ENCODE results near the gene SHISA8.

SHISA8 gene

DNA sequence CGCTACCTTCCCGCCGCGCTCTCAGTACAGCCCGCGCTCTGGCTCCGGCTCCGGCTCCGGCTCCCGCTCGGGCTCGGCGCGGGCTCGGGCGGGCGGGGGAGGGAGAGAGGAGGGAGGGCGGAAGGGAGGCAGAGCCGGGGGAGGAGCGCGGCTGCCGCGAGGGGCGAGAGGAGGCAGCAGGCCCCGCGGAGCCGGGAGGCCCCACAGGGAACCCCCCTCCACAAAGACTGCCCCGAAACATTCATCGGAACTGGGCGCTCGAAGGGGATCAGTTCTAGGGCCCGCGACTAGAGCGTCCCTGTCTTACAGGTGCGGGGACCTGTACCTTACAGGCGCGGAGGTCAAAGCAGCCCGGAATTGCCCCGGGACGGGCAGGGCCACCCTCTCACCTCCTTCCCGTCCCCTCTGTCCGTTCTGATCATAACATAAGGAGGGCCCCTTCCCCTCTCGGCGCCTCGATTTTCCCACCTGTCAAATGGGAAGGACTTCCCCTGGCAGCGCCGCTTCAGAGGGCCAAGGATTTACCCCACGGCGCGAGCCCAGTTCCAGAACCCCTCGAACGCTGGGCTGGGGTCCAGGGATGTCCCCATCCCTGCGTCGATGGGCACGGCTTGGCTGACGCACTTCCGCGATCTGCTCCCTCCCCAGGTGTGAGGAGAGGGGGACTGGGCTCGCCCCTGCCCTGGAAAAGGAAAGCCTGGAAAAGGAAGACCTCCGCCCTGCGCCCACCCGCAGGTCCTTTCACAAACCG is at the start of gene SHISA8:
SHISA8 (minus strand) TSS at position 40 of the 751 bp plus-strand sequence. CDS start 407 bp downstream, outside the sequence.
- no peak for DNase-seq (ENCODE audit: low read depth)
- H3K4me3 ChIP-seq (ENCODE audit: low read length) = peak within 1 kb of the TSS; percentile 19
- TF ChIP-seq, protein P1, sequence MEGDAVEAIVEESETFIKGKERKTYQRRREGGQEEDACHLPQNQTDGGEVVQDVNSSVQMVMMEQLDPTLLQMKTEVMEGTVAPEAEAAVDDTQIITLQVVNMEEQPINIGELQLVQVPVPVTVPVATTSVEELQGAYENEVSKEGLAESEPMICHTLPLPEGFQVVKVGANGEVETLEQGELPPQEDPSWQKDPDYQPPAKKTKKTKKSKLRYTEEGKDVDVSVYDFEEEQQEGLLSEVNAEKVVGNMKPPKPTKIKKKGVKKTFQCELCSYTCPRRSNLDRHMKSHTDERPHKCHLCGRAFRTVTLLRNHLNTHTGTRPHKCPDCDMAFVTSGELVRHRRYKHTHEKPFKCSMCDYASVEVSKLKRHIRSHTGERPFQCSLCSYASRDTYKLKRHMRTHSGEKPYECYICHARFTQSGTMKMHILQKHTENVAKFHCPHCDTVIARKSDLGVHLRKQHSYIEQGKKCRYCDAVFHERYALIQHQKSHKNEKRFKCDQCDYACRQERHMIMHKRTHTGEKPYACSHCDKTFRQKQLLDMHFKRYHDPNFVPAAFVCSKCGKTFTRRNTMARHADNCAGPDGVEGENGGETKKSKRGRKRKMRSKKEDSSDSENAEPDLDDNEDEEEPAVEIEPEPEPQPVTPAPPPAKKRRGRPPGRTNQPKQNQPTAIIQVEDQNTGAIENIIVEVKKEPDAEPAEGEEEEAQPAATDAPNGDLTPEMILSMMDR (conservative IDR thresholded peaks at IDR 0.05; ENCODE audit: low read depth, low read length) = no peak

- DNase-seq (ENCODE audit: low read depth) = no peak
- TF ChIP-seq, protein P1 (conservative IDR thresholded peaks at IDR 0.05; ENCODE audit: low read depth, low read length) = no peak
- no peak overlapping the region for H3K4me3 ChIP-seq (ENCODE audit: low read length)
Measured at GRCh38 chr22:41964112-41964491, 49.2 kb upstream of the SHISA8 start.

DNA sequence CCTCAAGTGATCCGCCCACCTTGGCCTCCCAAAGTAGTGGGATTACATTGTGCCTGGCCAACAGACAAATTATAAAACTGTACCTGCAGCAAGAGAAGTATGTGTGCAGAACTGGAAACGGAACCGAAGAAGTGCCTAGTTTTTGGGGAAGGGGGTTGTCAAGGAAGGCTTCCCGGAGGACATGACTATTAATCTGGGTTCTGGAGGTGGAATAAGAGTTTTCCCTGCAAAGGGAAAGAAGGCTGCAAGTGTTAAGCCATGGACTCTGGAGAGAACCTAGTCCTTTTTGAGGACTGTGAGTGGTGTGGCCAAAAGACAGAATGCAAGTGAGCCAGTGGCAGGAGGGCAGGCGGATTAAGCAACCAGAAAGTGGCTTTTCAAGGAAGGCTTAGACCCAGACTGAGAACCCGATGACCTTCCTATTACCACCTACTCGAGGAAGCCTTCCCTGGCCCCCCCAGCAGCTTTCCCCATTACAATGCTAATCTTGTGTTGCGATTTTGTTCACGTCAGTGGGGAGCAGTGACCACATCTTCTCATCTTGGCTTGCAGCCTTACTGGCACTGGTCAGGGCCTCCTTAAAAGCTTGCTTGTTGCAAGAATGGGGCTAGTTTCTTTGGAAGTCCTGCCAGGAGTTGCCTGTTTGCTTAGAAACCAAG is 48.7 kb upstream of the SHISA8 start:
- TF ChIP-seq, protein P1 (conservative IDR thresholded peaks at IDR 0.05; ENCODE audit: low read depth, low read length) = no peak
- peak; percentile 73 for DNase-seq (ENCODE audit: low read depth)
- no peak overlapping the region for H3K4me3 ChIP-seq (ENCODE audit: low read length)

DNA sequence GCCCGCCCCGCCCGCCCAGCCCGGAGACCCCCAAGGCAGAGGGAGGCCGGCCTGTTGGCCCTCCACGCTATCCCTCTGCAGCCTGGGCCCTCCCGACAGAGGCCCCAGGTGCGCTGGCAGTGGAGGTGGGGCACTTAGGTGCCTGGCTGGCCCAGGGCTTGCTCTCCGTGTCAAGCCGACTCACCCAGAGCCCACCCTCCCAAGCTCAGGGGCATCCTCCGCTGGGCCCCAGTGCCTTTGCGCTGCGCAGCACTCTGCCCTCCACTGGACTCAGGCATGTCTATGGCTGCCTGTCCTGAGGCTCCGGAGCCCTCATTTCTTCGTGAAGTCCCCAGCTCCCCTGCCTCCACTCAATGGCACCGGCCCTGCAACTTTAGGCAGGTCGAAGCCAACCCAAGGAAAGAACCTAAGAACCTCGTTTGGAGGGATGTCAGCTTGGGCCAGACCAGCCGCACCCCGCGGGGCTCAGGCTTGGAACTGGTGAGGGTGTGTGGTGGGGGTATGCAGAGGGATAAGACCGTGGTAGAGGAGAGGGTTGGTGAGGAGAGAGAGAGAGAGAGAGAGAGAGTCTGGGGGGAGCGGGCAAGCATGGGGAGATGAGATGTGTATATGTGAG is 43.2 kb upstream of the SHISA8 start:
- DNase-seq (ENCODE audit: low read depth) = no peak
- TF ChIP-seq, protein P1 (conservative IDR thresholded peaks at IDR 0.05; ENCODE audit: low read depth, low read length) = no peak
- no peak overlapping the region for H3K4me3 ChIP-seq (ENCODE audit: low read length)

DNA sequence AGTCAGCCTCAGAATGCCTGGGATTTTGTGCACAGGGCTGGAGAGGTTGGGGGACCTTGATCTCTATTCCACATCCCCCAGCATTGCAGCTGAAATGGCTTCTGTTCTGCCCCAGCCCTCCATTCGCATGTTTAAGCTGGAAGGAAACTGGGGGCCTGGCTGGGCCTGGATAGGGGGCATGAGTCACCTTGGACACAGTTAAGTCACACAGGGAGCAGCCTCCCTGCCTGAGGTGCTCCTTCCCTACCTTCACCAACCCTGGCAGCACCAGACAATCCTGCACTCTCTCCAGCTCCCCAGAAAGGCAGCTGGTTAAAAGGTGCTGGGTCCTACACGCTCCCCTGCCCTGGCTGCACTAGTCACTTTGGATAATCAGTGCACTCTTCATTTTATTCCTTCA is 37.8 kb upstream of the SHISA8 start:
- no peak for DNase-seq (ENCODE audit: low read depth)
- no peak overlapping the region for H3K4me3 ChIP-seq (ENCODE audit: low read length)

GRCh38 chr22:41951898-41952474 is 37.1 kb upstream of the SHISA8 start, which contains the start of gene SMIM45:
SMIM45 (plus strand) TSS chr22:41952150.
- TF ChIP-seq, protein P1 (conservative IDR thresholded peaks at IDR 0.05; ENCODE audit: low read depth, low read length) = peak; percentile 6

More for the DNA sequence above, 37.8 kb upstream of the SHISA8 start:
- TF ChIP-seq, protein P1 (conservative IDR thresholded peaks at IDR 0.05; ENCODE audit: low read depth, low read length) = no peak

More at GRCh38 chr22:41951898-41952474, 37.1 kb upstream of the SHISA8 start, which contains the start of gene SMIM45:
- DNase-seq (ENCODE audit: low read depth) = no peak
- no peak within 1 kb of the TSS for H3K4me3 ChIP-seq (ENCODE audit: low read length)
